NT2/D1 (cell line): ENCODE results near the gene PDK1.

Experiments
- SUZ12 ChIP-seq: IDR thresholded peaks from 2 replicates; pipeline ENCODE4 v1.6.1; 2011; ENCODE audit not compliant: insufficient read length, insufficient read depth; ENCODE audit errors: extremely low read depth
- YY1 ChIP-seq: IDR thresholded peaks from 2 replicates; pipeline ENCODE4 v1.6.1; 2011; ENCODE audit not compliant: insufficient read length, insufficient read depth
- ZNF274 ChIP-seq: IDR thresholded peaks from 2 replicates; pipeline ENCODE4 v1.6.1; 2011; ENCODE audit warnings: mild to moderate bottlenecking, low read depth, low read length

DNA sequence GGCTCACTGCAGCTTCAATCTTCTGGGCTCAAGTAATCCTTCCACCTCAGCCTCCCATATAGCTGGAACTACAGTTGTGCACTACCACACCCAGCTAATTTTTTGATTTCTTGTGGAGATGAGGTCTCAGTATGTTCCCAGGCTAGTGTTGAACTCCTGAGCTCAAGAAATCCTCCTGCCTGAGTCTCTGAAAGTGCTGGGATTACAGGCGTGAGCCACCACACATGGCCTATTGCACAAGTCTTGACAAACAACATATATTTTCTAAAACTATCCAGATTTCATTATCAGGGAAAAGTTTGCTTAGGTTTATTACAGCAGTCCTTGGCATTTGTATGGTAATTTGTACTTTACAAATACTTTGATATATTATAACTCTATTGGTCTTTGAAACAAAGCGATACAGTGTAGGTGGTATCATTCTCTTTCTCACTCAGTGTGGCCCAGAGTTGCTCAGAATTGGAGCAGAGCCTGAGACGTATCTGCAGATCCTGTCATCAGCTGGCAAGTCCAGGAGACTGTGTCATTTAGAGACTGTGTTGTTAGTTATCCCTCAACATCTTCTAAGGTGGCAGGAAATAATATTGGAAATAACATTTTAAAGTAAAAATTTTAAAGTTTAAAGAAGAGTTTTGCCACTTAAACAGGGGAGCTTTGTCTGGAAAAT is 41.4 kb downstream of the PDK1 start:
- TF ChIP-seq ZNF274 (no peak), SUZ12 (no peak), YY1 (no peak)
